GM23248 (cell line): ENCODE results near the gene PCID2. TPM values are rescaled to one million over a fixed set of nuclear protein-coding genes. Genes with fewer than 3 reads are reported as not detected.

Experiments used
- DNase-seq: peaks from one replicate; pipeline ENCODE4 v3.0.0-alpha.2; 2015
- H2AFZ ChIP-seq: fragments of 200-600 bp; sonication (generic); 2 replicates; pipeline ENCODE4 v1.6.1; 2016; ENCODE audit warnings: antibody characterized with exemption
- H3F3A ChIP-seq: fragments of 200-600 bp; sonication (generic); 2 replicates; pipeline ENCODE4 v1.6.1; 2016; ENCODE audit warnings: mild to moderate bottlenecking, antibody characterized with exemption, mixed run types; ENCODE audit not compliant: insufficient read depth
- H3K27ac ChIP-seq: fragments of 200-600 bp; sonication (generic); 2 replicates; pipeline ENCODE4 v1.5.1; 2016; ENCODE audit warnings: mild to moderate bottlenecking
- H3K27me3 ChIP-seq: fragments of 200-600 bp; sonication (generic); replicated peaks from 2 replicates; pipeline ENCODE4 v1.6.1; 2016; ENCODE audit warnings: mild to moderate bottlenecking; ENCODE audit not compliant: insufficient read depth
- H3K36me3 ChIP-seq: fragments of 200-600 bp; sonication (generic); 2 replicates; pipeline ENCODE4 v1.6.1; 2016; ENCODE audit warnings: low read depth, mild to moderate bottlenecking
- H3K4me1 ChIP-seq: fragments of 200-600 bp; sonication (generic); 2 replicates; pipeline ENCODE4 v1.6.1; 2016; ENCODE audit warnings: mild to moderate bottlenecking; ENCODE audit not compliant: insufficient read depth
- H3K4me2 ChIP-seq: fragments of 200-600 bp; sonication (generic); one replicate; pipeline ENCODE4 v1.6.1; 2016; ENCODE audit warnings: mild to moderate bottlenecking; ENCODE audit not compliant: unreplicated experiment
- H3K4me3 ChIP-seq: fragments of 200-600 bp; sonication (generic); 2 replicates; pipeline ENCODE4 v1.5.1; 2016; ENCODE audit warnings: mild to moderate bottlenecking
- H3K79me2 ChIP-seq: fragments of 200-600 bp; sonication (generic); 2 replicates; pipeline ENCODE4 v1.6.1; 2016; ENCODE audit warnings: mild to moderate bottlenecking; ENCODE audit not compliant: insufficient read depth
- H3K9ac ChIP-seq: fragments of 200-600 bp; sonication (generic); 2 replicates; pipeline ENCODE4 v1.6.1; 2016; ENCODE audit warnings: mild to moderate bottlenecking
- H3K9me2 ChIP-seq: fragments of 200-600 bp; sonication (generic); 2 replicates; pipeline ENCODE4 v1.6.1; 2016; ENCODE audit warnings: mixed run types, mild to moderate bottlenecking, moderate library complexity; ENCODE audit not compliant: insufficient read depth
- H3K9me3 ChIP-seq: fragments of 200-600 bp; sonication (generic); one replicate; pipeline ENCODE4 v1.6.1; 2017; ENCODE audit warnings: low read depth
- H4K20me1 ChIP-seq: fragments of 200-600 bp; sonication (generic); 2 replicates; pipeline ENCODE4 v1.6.0; 2016; ENCODE audit not compliant: insufficient read depth
- EZH2 ChIP-seq: fragments of 200-600 bp; sonication (generic); IDR thresholded peaks from 2 replicates; pipeline ENCODE4 v1.6.1; 2018; ENCODE audit warnings: antibody characterized with exemption, mild to moderate bottlenecking; ENCODE audit not compliant: insufficient read depth, poor library complexity, severe bottlenecking
- EZH2phosphoT487 ChIP-seq: fragments of 200-600 bp; sonication (generic); IDR thresholded peaks from 2 replicates; pipeline ENCODE4 v1.6.1; 2018; ENCODE audit warnings: antibody characterized with exemption, moderate library complexity, mild to moderate bottlenecking, low read depth; ENCODE audit not compliant: insufficient read depth
- WGBS, 2 experiments: methylation state at CpG; one replicate each; pipeline ENCODE4 v1.1.6; 2015 to 2017; ENCODE audit warnings: low lambda C conversion rate in 2 of 2, low coverage in 1 of 2; ENCODE audit errors: missing lambda C conversion rate in 2 of 2; 5-methylcytosine and 5-hydroxymethylcytosine counted together
- in situ Hi-C: fragments of 300-500 bp; cut with MboI; formaldehyde crosslinking; loops from 2 replicates; pipeline ENCODE4 v1.15.0; 2020
- polyA plus RNA-seq: library from polyadenylated mRNA; unstranded; fragments of >200 nt; fragmentation: Nextera tagmentation; extraction: Ambion mirVana; gene quantifications from 2 replicates; pipeline ENCODE4 v1.2.1, GENCODE V29; 2016
- total RNA-seq: library from RNA; depleted of rRNA; stranded (reverse); fragments of >200 nt; shearing (Covaris generic); gene quantifications from 2 replicates; pipeline ENCODE4 v1.2.3, GENCODE V29; 2014

PCID2 gene
- total and polyA plus RNA-seq, 2 experiments from 2014 or later = 58.3 to 60.7 TPM

GRCh38 chr13:113204378-113204734 lies 4.1 kb downstream of the PCID2 start:
- Histone ChIP-seq H3K9ac (no peak overlapping the region), H3K9me2 (no peaks in the 10 kb centered on the region), H4K20me1 (no peaks in the 10 kb centered on the region), H3K4me3 (no peak overlapping the region), H3K9me3 (no peaks in the 10 kb centered on the region), H3F3A (peaks cover 21% of the 10 kb centered on the region), H3K4me2 (no peak overlapping the region), H3K36me3 (peaks cover 4% of the 10 kb centered on the region; the same call in 1 of the 2 replicates), H2AFZ (no peak overlapping the region), H3K27me3 (no peaks in the 10 kb centered on the region), H3K27ac (no peak overlapping the region), H3K79me2 (peaks cover 87% of the 10 kb centered on the region), H3K4me1 (peaks cover 29% of the 10 kb centered on the region)
- no peak for DNase-seq
- in situ Hi-C loops = no loop called here
- 46 to 49% methylated on average over 5 of the region's 5 CpGs for WGBS, 2 experiments
- no peak for TF ChIP-seq EZH2phosphoT487
- no peak for TF ChIP-seq EZH2

- WGBS, 2 experiments = 89 to 90% methylated on average over 12 of the region's 12 CpGs
- H3K27ac ChIP-seq = no peak overlapping the region
- no peak overlapping the region for H2AFZ ChIP-seq
- DNase-seq = no peak
- H3K9me2 ChIP-seq = no peaks in the 10 kb centered on the region
- H3K4me1 ChIP-seq = peaks cover 29% of the 10 kb centered on the region
- no peak overlapping the region for H3K4me2 ChIP-seq
- no peaks in the 10 kb centered on the region for H3K9me3 ChIP-seq
- H3K36me3 ChIP-seq = peaks cover 9% of the 10 kb centered on the region; the same call in 1 of the 2 replicates
- no peaks in the 10 kb centered on the region for H3K27me3 ChIP-seq
- in situ Hi-C loops = no loop called here
- no peak overlapping the region for H3K9ac ChIP-seq
- TF ChIP-seq EZH2 (no peak), EZH2phosphoT487 (no peak)
- peaks cover 21% of the 10 kb centered on the region for H3F3A ChIP-seq
- no peaks in the 10 kb centered on the region for H4K20me1 ChIP-seq
- no peak overlapping the region for H3K4me3 ChIP-seq
- H3K79me2 ChIP-seq = peaks cover 93% of the 10 kb centered on the region
These were observed 4.7 kb downstream of the PCID2 start for GRCh38 chr13:113203507-113204377.

- no peak overlapping the region for H2AFZ ChIP-seq
- H4K20me1 ChIP-seq = no peaks in the 10 kb centered on the region
- H3K4me3 ChIP-seq = no peak overlapping the region
- 82 to 92% methylated on average over 4 of the region's 4 CpGs for WGBS, 2 experiments
- in situ Hi-C loops = no loop called here
- H3K79me2 ChIP-seq = peaks cover 100% of the 10 kb centered on the region
- no peaks in the 10 kb centered on the region for H3K9me3 ChIP-seq
- H3K4me2 ChIP-seq = no peak overlapping the region
- DNase-seq = peak; percentile 12
- H3K9me2 ChIP-seq = no peaks in the 10 kb centered on the region
- no peak overlapping the region for H3K27ac ChIP-seq
- H3K4me1 ChIP-seq = peaks cover 29% of the 10 kb centered on the region
- no peak overlapping the region for H3K9ac ChIP-seq
- H3K36me3 ChIP-seq = peaks cover 16% of the 10 kb centered on the region; the same call in 1 of the 2 replicates
- H3F3A ChIP-seq = peaks cover 21% of the 10 kb centered on the region
- TF ChIP-seq EZH2 (no peak), EZH2phosphoT487 (no peak)
- no peaks in the 10 kb centered on the region for H3K27me3 ChIP-seq
These were observed 5.6 kb downstream of the PCID2 start for GRCh38 chr13:113202912-113203311.

- Histone ChIP-seq H3K36me3 (peaks cover 27% of the 10 kb centered on the region), H3K9ac (no peak overlapping the region), H3F3A (peaks cover 13% of the 10 kb centered on the region; the same call in 1 of the 2 replicates), H4K20me1 (no peaks in the 10 kb centered on the region), H3K9me2 (no peaks in the 10 kb centered on the region), H3K4me2 (no peak overlapping the region), H2AFZ (no peak overlapping the region), H3K4me1 (peaks cover 21% of the 10 kb centered on the region), H3K9me3 (no peaks in the 10 kb centered on the region), H3K79me2 (peaks cover 100% of the 10 kb centered on the region), H3K27ac (no peak overlapping the region), H3K4me3 (no peak overlapping the region), H3K27me3 (no peaks in the 10 kb centered on the region)
- DNase-seq = no peak
- in situ Hi-C loops = no loop called here
- no peak for TF ChIP-seq EZH2phosphoT487
- TF ChIP-seq EZH2 = no peak
- WGBS, 2 experiments = 96 to 100% methylated on average over 2 of the region's 2 CpGs
These were observed 6.7 kb downstream of the PCID2 start for GRCh38 chr13:113201815-113202214.
